ENCODE data around the gene SSH2.

- TF ChIP-seq ZNF512 (tag; IDR thresholded peaks at IDR 0.05), result no peak
- TF ChIP-seq CTCF (IDR thresholded peaks at IDR 0.05 in 2 of 3, conservative IDR thresholded peaks at IDR 0.05 in 1 of 3; ENCODE audit: insufficient read depth in 2 of 3, low read depth in 1 of 3, low read length in 3 of 3), result no peak
- TF ChIP-seq POLR2A (conservative IDR thresholded peaks at IDR 0.05), result no peak
- no peak for TF ChIP-seq KHSRP (IDR thresholded peaks at IDR 0.05)
- TF ChIP-seq ASH1L (IDR thresholded peaks at IDR 0.05; ENCODE audit: borderline replicate concordance, low read depth, partially characterized antibody), result no peak
- no peak for TF ChIP-seq ZNF324 (CRISPR knock-in tag; IDR thresholded peaks at IDR 0.05)
Observed at GRCh38 chr17:29936724-29937123, 6.7 kb upstream of the SSH2 start.
